Smooth muscle cell (in vitro differentiated cells): Measurements from ENCODE around the gene WFIKKN1. TPM values are rescaled to one million over a fixed set of nuclear protein-coding genes. Genes with fewer than 3 reads are reported as not detected.

Experiments used
- DNase-seq: peaks from one replicate; lab custom pipeline; 2025; ENCODE audit not compliant: unreplicated experiment; lab: John Stamatoyannopoulos, UW
- H2AFZ ChIP-seq: fragments of 200-600 bp; sonication (generic); 2 replicates; pipeline ENCODE4 v1.6.0; 2016; ENCODE audit warnings: antibody characterized with exemption, low read depth, mild to moderate bottlenecking
- H3F3A ChIP-seq: fragments of 200-600 bp; sonication (generic); 2 replicates; pipeline ENCODE4 v1.6.0; 2017; ENCODE audit warnings: antibody characterized with exemption, low read depth
- H3K27ac ChIP-seq: fragments of 200-600 bp; sonication (generic); 2 replicates; pipeline ENCODE4 v1.5.1; 2016; ENCODE audit warnings: low read depth, mild to moderate bottlenecking
- H3K27me3 ChIP-seq: fragments of 200-600 bp; sonication (generic); 2 replicates; pipeline ENCODE4 v1.6.1; 2016; ENCODE audit warnings: low read depth, mild to moderate bottlenecking
- H3K36me3 ChIP-seq: fragments of 200-600 bp; sonication (generic); 2 replicates; pipeline ENCODE4 v1.5.1; 2016; ENCODE audit warnings: low read depth
- H3K4me1 ChIP-seq: fragments of 200-600 bp; sonication (generic); 2 replicates; pipeline ENCODE4 v1.5.1; 2016; ENCODE audit warnings: low read depth
- H3K4me2 ChIP-seq: fragments of 200-600 bp; sonication (generic); 2 replicates; pipeline ENCODE4 v1.6.0; 2016; ENCODE audit warnings: mild to moderate bottlenecking
- H3K4me3 ChIP-seq: fragments of 200-600 bp; sonication (generic); 2 replicates; pipeline ENCODE4 v1.5.1; 2016; ENCODE audit warnings: mild to moderate bottlenecking
- H3K79me2 ChIP-seq: fragments of 200-600 bp; sonication (generic); 2 replicates; pipeline ENCODE4 v1.6.0; 2016; ENCODE audit warnings: low read depth, mild to moderate bottlenecking
- H3K9ac ChIP-seq: fragments of 200-600 bp; sonication (generic); 2 replicates; pipeline ENCODE4 v1.6.0; 2016; ENCODE audit warnings: low read depth
- H3K9me3 ChIP-seq: fragments of 200-600 bp; sonication (generic); replicated peaks from 2 replicates; pipeline ENCODE4 v1.5.1; 2016; ENCODE audit warnings: low read depth
- H4K20me1 ChIP-seq: fragments of 200-600 bp; sonication (generic); 2 replicates; pipeline ENCODE4 v1.6.0; 2016; ENCODE audit warnings: low read depth
- CTCF ChIP-seq: fragments of 200-600 bp; sonication (generic); IDR thresholded peaks from 2 replicates; pipeline ENCODE4 v1.5.1; 2017; ENCODE audit warnings: borderline replicate concordance, mild to moderate bottlenecking, antibody characterized with exemption; ENCODE audit not compliant: insufficient read depth, poor library complexity, severe bottlenecking
- WGBS: methylation state at CpG from one replicate; pipeline ENCODE4 v1.1.7; 2016; ENCODE audit warnings: low lambda C conversion rate; 5-methylcytosine and 5-hydroxymethylcytosine counted together
- polyA plus RNA-seq: library from polyadenylated mRNA; unstranded; fragments of >200 nt; fragmentation: Nextera tagmentation; extraction: Ambion mirVana; gene quantifications from 2 replicates; pipeline ENCODE4 v1.2.1, GENCODE V29; 2016
- total RNA-seq: library from RNA; depleted of rRNA; stranded (reverse); fragments of >200 nt; gene quantifications from 2 replicates; pipeline ENCODE4 v1.2.3, GENCODE V29; 2014

WFIKKN1 gene
- total and polyA plus RNA-seq, 2 experiments from 2014 or later = 0.77 TPM; not detected in 1

- Histone ChIP-seq H3K9ac (no peak overlapping the region), H3K4me2 (no peak overlapping the region), H3K9me3 (no peaks in the 10 kb centered on the region), H3K4me1 (no peaks in the 10 kb centered on the region), H3F3A (no peaks in the 10 kb centered on the region), H3K4me3 (no peak overlapping the region), H2AFZ (no peak overlapping the region), H3K36me3 (no peaks in the 10 kb centered on the region), H3K27ac (no peak overlapping the region), H3K27me3 (no peaks in the 10 kb centered on the region), H3K79me2 (peaks cover 36% of the 10 kb centered on the region), H4K20me1 (peaks cover 78% of the 10 kb centered on the region)
- no peak for DNase-seq
- no peak for TF ChIP-seq CTCF
- WGBS = 96% methylated on average over 12 of the region's 13 CpGs
These were observed 21.5 kb upstream of the WFIKKN1 start for GRCh38 chr16:609316-609715.

- 95% methylated on average over 14 of the region's 14 CpGs for WGBS
- H3K9me3 ChIP-seq = no peaks in the 10 kb centered on the region
These were observed 20.8 kb upstream of the WFIKKN1 start for GRCh38 chr16:609984-610383.

GRCh38 chr16:610513-611381 is 20.0 kb upstream of the WFIKKN1 start:
- H2AFZ ChIP-seq = no peak overlapping the region
- no peak for DNase-seq
- no peak overlapping the region for H3K27ac ChIP-seq
- no peaks in the 10 kb centered on the region for H3K36me3 ChIP-seq
- no peaks in the 10 kb centered on the region for H3K9me3 ChIP-seq
- no peaks in the 10 kb centered on the region for H3K27me3 ChIP-seq
- WGBS = 82% methylated on average over 27 of the region's 28 CpGs
- H3K4me2 ChIP-seq = no peak overlapping the region
- TF ChIP-seq CTCF = peak; percentile 58
- H3K4me1 ChIP-seq = no peaks in the 10 kb centered on the region
- H3K79me2 ChIP-seq = peaks cover 24% of the 10 kb centered on the region
- no peaks in the 10 kb centered on the region for H3F3A ChIP-seq
- H4K20me1 ChIP-seq = peaks cover 77% of the 10 kb centered on the region
- H3K4me3 ChIP-seq = no peak overlapping the region
- H3K9ac ChIP-seq = no peak overlapping the region

More at GRCh38 chr16:609984-610383, 20.8 kb upstream of the WFIKKN1 start:
- Histone ChIP-seq H3K27me3 (no peaks in the 10 kb centered on the region), H3K79me2 (peaks cover 30% of the 10 kb centered on the region), H3K4me3 (no peak overlapping the region), H3K27ac (no peak overlapping the region), H3K4me2 (no peak overlapping the region), H3K4me1 (no peaks in the 10 kb centered on the region), H3F3A (no peaks in the 10 kb centered on the region), H4K20me1 (peaks cover 77% of the 10 kb centered on the region), H3K9ac (no peak overlapping the region), H3K36me3 (no peaks in the 10 kb centered on the region), H2AFZ (no peak overlapping the region)
- TF ChIP-seq CTCF = no peak
- DNase-seq = no peak
